ENCODE results near the gene ADRA2C. TPM values are rescaled to one million over a fixed set of nuclear protein-coding genes. Genes with fewer than 3 reads are reported as not detected.

ADRA2C gene
- total and polyA plus RNA-seq, 2 of the 13 experiments (the other 11 are each of a cell fraction or from before 2014, with no cell fraction given): 15.4 to 69.7 TPM

GRCh38 chr4:3791910-3792542 lies 25.8 kb downstream of the ADRA2C start (continued):
- TF ChIP-seq NFE2 (CRISPR knock-in tag; IDR thresholded peaks at IDR 0.05): no peak
- TF ChIP-seq ZMYM4 (CRISPR knock-in tag; IDR thresholded peaks at IDR 0.05): no peak
- TF ChIP-seq NONO (IDR thresholded peaks at IDR 0.05): no peak
- TF ChIP-seq NONO (CRISPR knock-in tag; conservative IDR thresholded peaks at IDR 0.05): 0 out of 2 replicates have a peak, but pooled peaks have one; percentile 30
- TF ChIP-seq MTF2 (CRISPR knock-in tag; IDR thresholded peaks at IDR 0.05; ENCODE audit: borderline replicate concordance): no peak
- peak; percentile 70; the same call in 1 of the 2 replicates for TF ChIP-seq ZNF383 (CRISPR knock-in tag; IDR thresholded peaks at IDR 0.05; ENCODE audit: borderline replicate concordance)
- TF ChIP-seq GFI1 (CRISPR knock-in tag; IDR thresholded peaks at IDR 0.05; ENCODE audit: borderline replicate concordance): no peak
- peak; percentile 69; the same call in 1 of the 2 replicates for TF ChIP-seq ZGPAT (CRISPR knock-in tag; IDR thresholded peaks at IDR 0.05)
- peak; percentile 96 for TF ChIP-seq SALL1 (CRISPR knock-in tag; IDR thresholded peaks at IDR 0.05)
- peak; percentile 94 for TF ChIP-seq NKX3-1 (CRISPR knock-in tag; IDR thresholded peaks at IDR 0.05)
- TF ChIP-seq ZFP90 (CRISPR knock-in tag; IDR thresholded peaks at IDR 0.05; ENCODE audit: borderline replicate concordance): peak; percentile 64; the same call in 1 of the 2 replicates
- no peak for TF ChIP-seq DDIT3 (CRISPR knock-in tag; IDR thresholded peaks at IDR 0.05)
- TF ChIP-seq ZNF264 (CRISPR knock-in tag; IDR thresholded peaks at IDR 0.05): peak; percentile 76; the same call in 1 of the 2 replicates
- peak; percentile 67 for TF ChIP-seq ZNF350 (CRISPR knock-in tag; IDR thresholded peaks at IDR 0.05; ENCODE audit: borderline replicate concordance, low read depth)
- peak; percentile 33 for TF ChIP-seq YY1 (IDR thresholded peaks at IDR 0.05; ENCODE audit: insufficient read depth, insufficient replicate concordance, low read depth, low read length)
- TF ChIP-seq TMF1 (CRISPR knock-in tag; IDR thresholded peaks at IDR 0.05; ENCODE audit: low read depth): peak; percentile 67; the same call in 1 of the 2 replicates
- peak; percentile 96; the same call in 1 of the 2 replicates for TF ChIP-seq ZNF318 (CRISPR knock-in tag; IDR thresholded peaks at IDR 0.05)
- TF ChIP-seq CREM (IDR thresholded peaks at IDR 0.05): no peak
- TF ChIP-seq CREM (CRISPR knock-in tag; IDR thresholded peaks at IDR 0.05): no peak
- no peak for TF ChIP-seq REXO4 (CRISPR knock-in tag; IDR thresholded peaks at IDR 0.05; ENCODE audit: borderline replicate concordance)

Measured in HepG2 (cell line).